ENCODE results near the gene EFHC2.
A peak's percentile ranks its signal among the peaks of the same experiment; 100 is the strongest.

The EFHC2 gene

GRCh38 chrX:44152852-44153251 is 190.6 kb downstream of the EFHC2 start:
- no peak for DNase-seq (ENCODE audit: low spot score)

GRCh38 chrX:44147130-44147529 is 196.3 kb downstream of the EFHC2 start:
- no peak for DNase-seq (ENCODE audit: low spot score)

DNA sequence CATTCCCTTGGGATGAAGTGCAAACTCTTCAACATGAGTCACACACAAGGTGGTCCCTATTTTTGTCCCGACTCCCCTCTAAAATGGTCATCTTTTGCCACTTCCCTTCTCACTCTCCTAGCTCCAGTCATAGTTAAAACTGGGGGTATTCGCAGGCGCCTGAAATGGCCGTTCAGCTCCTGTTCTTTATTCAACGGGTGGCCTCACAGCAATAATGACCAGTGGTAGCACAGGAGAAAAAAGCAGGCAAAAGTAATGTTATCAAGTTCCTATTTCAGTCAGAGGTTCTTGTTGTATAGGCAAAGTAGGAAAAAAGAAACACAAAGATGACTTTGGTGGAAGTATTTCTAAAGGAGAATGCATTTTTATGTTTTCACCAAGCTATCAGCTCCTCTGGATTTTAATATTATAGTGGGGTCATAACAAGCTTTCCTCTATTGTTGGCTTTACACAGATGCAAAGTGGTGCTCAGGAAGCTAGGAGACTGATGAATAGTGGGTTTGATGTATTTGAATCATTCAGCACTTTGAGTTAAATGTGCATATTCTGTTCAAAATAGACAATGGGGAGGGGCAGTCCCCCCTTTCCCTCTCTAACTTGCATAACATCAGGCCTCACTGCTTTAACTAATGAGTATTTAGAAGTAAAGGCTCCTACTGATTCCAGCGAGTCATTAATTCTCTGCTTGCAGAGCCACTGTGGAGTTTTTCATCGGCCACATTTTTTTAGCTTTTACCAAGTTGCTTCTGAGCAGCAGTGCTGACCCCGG is 199.1 kb downstream of the EFHC2 start:
- no peak for DNase-seq (ENCODE audit: low spot score)

DNA sequence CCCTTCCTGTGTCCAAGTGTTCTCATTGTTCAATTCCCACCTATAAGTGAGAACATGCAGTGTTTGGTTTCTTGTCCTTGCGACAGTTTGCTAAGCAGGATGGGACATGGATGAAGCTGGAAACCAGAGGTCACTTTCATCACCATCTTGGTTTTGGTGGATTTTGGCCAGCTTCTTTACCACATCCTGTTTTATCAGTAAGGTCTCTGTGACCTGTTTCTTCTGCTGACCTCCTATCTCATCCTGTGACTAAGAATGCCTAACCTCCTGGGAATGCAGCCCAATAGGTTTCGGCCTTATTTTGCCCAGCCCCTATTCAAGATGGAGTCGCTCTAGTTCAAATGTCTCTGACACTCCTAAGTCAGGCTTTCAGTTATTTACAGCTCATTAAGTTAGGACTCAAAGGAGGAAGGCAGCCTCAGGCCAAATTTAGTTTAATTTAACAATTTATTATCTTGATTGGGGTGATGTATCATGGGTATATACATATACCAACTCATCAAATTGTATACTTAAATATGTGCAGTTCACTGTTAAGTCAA is 200.3 kb downstream of the EFHC2 start:
- DNase-seq (ENCODE audit: low spot score), result peak; percentile 5

- no peak for DNase-seq (ENCODE audit: low spot score)
These were observed 213.3 kb downstream of the EFHC2 start for GRCh38 chrX:44130189-44130588.

DNA sequence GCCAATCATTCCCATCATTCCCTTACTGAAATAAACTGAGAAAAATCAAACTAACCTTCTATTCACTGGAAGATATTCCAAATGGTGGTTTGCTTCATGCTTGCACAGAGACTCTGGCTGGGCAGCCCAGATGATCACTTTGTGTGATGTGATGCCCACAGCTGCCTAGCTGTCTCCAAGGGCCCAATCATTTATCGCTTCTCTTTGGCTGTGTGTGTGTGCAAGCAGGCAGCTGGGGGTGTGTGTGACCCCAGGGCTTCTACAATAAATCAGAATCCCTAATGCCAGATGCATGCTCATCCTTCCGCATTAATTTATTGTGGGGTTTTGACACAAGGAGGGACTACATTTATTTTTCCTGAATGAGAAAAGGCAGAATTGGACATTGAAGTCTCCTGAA is 230.1 kb downstream of the EFHC2 start:
- DNase-seq (ENCODE audit: low spot score), result no peak

- no peak for DNase-seq (ENCODE audit: low spot score)
These were observed 236.6 kb downstream of the EFHC2 start for GRCh38 chrX:44106864-44107263.

DNA sequence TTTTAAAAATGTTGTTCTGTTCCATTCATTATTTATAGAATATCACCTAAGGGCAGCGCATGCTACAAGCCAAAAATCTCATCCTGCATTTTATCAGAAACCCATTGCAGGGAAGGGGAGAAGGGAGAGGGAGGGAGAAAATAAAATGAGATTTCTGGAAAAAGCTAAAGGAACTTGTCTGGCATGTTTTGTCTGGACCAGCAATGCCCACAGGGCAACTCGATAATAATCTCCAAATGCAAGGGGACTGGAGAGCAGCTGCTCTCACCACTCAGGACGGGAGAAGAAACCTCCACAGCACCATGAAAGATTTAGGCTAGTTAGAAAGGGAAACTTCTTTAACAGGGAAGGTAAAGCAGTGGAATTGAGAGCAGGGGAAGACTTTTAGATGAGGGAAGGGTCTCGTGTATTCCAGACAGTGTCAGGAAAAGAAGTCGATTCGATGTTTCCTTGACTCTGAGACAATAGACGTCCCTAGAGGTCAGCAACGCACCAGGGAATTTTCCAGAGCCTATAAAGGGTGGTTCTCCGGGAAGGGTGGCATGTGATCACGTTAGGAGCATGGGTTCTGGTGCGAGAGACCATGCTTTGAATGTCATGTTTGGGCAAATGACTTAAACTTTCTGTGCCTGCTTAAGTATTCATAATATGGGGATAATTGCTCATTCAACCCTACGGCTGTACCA is 238.1 kb downstream of the EFHC2 start:
- no peak for DNase-seq (ENCODE audit: low spot score)

- DNase-seq (ENCODE audit: low spot score), result no peak
These were observed 238.8 kb downstream of the EFHC2 start for GRCh38 chrX:44104699-44105098.

GRCh38 chrX:44101281-44101680 is 242.2 kb downstream of the EFHC2 start:
- no peak for DNase-seq (ENCODE audit: low spot score)

- DNase-seq (ENCODE audit: low spot score), result no peak
These were observed 244.1 kb downstream of the EFHC2 start for GRCh38 chrX:44099366-44099765.

Data from kidney tubule cell (primary cell).